Bronchial epithelial cell (primary cell): ENCODE measurements around the gene PEX11B. TPM values are rescaled to one million over a fixed set of nuclear protein-coding genes. Genes with fewer than 3 reads are reported as not detected.

Source experiments
- DNase-seq: peaks from one replicate; pipeline ENCODE4 v3.0.0-alpha.2; 2010; ENCODE audit warnings: low read depth
- FAIRE-seq: peaks from 2 replicates; lab custom pipeline; 2011; peaks lifted over from hg19 to GRCh38; lab: Jason Lieb, UNC
- H3K27me3 ChIP-seq: 2 replicates; pipeline ENCODE4 v1.5.1; 2011; ENCODE audit warnings: low read length; ENCODE audit not compliant: control insufficient read depth, insufficient read depth
- H3K36me3 ChIP-seq: 2 replicates; pipeline ENCODE4 v1.5.1; 2011; ENCODE audit warnings: low read length; ENCODE audit not compliant: control insufficient read depth, insufficient read depth
- H3K4me3 ChIP-seq: 2 replicates; pipeline ENCODE4 v1.5.1; 2011; ENCODE audit warnings: mild to moderate bottlenecking, low read depth, low read length, control low read depth
- total RNA-seq: library from RNA; depleted of rRNA; stranded (reverse); fragments of >200 nt; gene quantifications from 2 replicates; pipeline ENCODE4 v1.2.1, GENCODE V29; 2014
- TF ChIP-seq, protein P1 (sequence below): IDR thresholded peaks from 2 replicates; pipeline ENCODE4 v1.5.1; 2011; ENCODE audit warnings: mild to moderate bottlenecking, moderate library complexity, low read length, control low read depth, inconsistent platforms; ENCODE audit not compliant: insufficient read depth, severe bottlenecking

The PEX11B gene
- total RNA-seq, 1 donor from 2014 or later: 22.6 TPM

GRCh38 chr1:145879775-145880174, 38.7 kb downstream of the PEX11B start:
- DNase-seq: no peak
- FAIRE-seq: no peak
- TF ChIP-seq, protein P1, sequence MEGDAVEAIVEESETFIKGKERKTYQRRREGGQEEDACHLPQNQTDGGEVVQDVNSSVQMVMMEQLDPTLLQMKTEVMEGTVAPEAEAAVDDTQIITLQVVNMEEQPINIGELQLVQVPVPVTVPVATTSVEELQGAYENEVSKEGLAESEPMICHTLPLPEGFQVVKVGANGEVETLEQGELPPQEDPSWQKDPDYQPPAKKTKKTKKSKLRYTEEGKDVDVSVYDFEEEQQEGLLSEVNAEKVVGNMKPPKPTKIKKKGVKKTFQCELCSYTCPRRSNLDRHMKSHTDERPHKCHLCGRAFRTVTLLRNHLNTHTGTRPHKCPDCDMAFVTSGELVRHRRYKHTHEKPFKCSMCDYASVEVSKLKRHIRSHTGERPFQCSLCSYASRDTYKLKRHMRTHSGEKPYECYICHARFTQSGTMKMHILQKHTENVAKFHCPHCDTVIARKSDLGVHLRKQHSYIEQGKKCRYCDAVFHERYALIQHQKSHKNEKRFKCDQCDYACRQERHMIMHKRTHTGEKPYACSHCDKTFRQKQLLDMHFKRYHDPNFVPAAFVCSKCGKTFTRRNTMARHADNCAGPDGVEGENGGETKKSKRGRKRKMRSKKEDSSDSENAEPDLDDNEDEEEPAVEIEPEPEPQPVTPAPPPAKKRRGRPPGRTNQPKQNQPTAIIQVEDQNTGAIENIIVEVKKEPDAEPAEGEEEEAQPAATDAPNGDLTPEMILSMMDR: no peak

DNA sequence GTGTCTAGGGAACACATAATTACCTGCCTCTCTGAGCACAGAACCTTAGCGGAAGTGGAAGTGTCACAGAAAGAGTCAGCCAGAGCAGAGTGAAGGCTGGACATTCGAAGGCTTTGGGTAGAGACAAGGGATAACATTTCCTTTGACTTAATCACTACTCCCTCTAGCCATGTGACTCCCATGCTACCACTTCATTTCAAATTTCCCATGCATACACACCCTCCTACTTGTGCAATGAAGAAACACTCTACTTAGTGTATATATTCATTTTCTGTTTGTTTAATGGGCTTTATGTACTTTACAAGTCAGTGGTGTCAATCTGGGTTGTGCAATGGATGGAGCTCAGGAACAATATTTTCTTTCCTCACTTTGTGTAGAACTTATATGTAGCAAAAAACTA, 39.8 kb downstream of the PEX11B start:
- FAIRE-seq (peak; percentile 83), DNase-seq (peak; percentile 90)
- no peak overlapping the region for H3K4me3 ChIP-seq
- H3K27me3 ChIP-seq: no peaks in the 10 kb centered on the region
- no peaks in the 10 kb centered on the region for H3K36me3 ChIP-seq
- TF ChIP-seq, protein P1: no peak

More at GRCh38 chr1:145879775-145880174, 38.7 kb downstream of the PEX11B start:
- Histone ChIP-seq H3K36me3 (no peaks in the 10 kb centered on the region), H3K4me3 (no peak overlapping the region), H3K27me3 (no peaks in the 10 kb centered on the region)

DNA sequence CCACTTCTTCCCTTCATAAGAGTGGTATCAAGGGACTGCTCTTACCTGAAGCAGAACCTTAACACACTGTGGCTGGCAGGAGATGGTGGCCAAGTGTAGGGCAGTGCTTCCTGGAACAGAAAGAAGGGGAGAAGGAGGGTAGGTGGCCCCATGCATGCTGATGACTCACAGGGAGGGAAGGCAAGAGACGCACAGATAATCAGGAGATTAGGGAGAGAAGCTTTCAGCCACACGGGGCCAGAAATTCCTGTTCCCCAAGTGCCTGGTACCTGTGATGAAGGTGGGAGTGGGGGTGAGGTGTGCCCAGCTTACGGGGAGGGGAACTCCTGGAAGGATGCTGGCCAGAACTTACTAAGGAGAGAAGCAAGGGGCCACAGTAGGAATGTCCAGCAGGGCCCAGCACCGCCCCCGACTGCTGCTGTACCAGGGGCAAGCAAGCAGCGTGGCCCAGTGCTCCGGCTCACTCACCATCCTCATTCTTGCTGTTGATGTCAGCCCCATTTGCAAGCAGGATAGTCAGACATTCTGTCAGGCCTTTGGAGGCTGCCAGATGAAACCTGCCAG, 40.5 kb downstream of the PEX11B start:
- FAIRE-seq (no peak), DNase-seq (peak; percentile 72)
- Histone ChIP-seq H3K27me3 (no peaks in the 10 kb centered on the region), H3K36me3 (no peaks in the 10 kb centered on the region), H3K4me3 (no peak overlapping the region)
- TF ChIP-seq, protein P1: no peak

DNA sequence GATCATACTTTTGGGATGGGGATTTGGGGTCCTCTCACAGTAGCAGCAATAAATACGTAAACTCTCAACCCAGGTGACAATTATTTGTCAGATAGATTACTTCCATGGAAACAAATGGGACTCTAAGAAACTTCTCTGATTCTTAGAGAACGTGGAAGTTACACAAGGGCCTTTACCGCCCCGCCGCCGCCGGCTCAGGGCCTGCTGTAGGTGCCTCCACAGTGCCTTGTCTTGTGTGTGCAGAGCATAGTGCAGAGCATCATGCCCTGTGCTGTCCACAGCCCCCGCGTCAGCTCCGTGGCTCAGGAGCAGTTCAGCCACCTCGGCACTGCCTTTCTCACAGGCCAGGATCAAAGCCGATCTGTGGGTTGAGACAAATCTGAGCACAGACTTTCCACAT, 43.9 kb downstream of the PEX11B start:
- no peak for FAIRE-seq
- Histone ChIP-seq H3K27me3 (no peaks in the 10 kb centered on the region), H3K36me3 (no peaks in the 10 kb centered on the region), H3K4me3 (no peak overlapping the region)
- DNase-seq: no peak
- TF ChIP-seq, protein P1: no peak

DNA sequence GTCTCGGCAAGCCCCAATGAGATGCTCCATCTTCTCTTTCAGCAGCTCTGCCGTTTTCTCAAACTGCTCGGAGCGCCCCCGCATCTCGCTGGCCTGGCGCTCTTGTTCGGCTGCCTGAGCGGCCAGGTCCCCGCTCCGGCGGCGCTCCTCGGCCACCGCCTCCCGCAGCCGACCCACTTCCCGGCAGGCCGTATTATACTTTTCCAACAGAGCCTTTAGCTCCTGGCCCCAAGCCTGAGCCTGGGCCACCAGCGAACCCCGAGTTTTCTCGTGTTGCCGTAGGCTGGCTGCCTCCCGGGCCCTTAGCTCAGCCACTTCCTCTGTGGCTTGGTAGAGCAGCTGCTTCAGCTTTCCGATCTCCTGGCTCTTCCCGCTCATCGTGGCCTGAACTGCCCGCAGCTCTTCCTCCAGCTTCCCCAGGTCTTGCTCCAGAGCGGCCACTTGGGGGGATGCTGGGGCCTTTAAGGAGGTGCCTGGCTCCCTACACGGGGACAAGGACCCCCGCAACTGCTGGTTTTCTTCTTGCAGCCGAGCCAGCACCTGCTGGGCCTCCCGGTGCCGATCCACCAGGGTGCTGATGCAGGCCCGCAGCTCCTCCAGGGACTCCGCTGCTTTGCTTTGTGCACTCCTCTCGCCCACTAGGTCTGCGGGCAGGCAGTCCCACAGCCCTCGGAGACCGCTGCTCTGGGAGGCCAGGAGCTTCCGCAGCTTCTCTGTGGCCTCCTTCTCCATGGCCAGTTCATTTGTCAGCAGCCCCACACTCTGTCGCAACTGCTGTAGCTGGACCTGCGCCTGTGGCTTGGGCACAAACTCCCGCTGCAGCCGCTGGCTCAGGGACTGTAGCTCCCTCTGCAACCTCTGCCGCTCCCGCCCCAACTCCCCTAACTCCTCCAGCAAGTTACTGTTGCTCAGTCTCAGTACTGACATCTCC, 46.3 kb downstream of the PEX11B start:
- no peak overlapping the region for H3K4me3 ChIP-seq
- TF ChIP-seq, protein P1: no peak
- no peak for DNase-seq
- H3K27me3 ChIP-seq: no peaks in the 10 kb centered on the region
- no peaks in the 10 kb centered on the region for H3K36me3 ChIP-seq
- no peak for FAIRE-seq
